Adrenal gland (tissue), 5 donors: ENCODE data around the gene FBL.

Experiments
- POLR2A ChIP-seq, 2 donors: fragments of 450-650 bp; IDR thresholded peaks; one replicate each; pipeline ENCODE4 v1.6.1; 2017; ENCODE audit warnings: antibody characterized with exemption in 2 of 2, mild to moderate bottlenecking in 2 of 2, moderate library complexity in 1 of 2
- TF ChIP-seq, protein P1 (sequence below), 6 experiments: fragments of 450-650 bp in 4 of 6; fragments of 200-600 bp in 2 of 6; sonication (generic) in 1 of 6; IDR thresholded peaks; 1 replicate in 5 of 6; 2 replicates in 1 of 6; pipeline versions ENCODE4 v1.5.1 to v1.8.0; 2016 to 2021; ENCODE audit warnings: antibody characterized with exemption in 6 of 6, mild to moderate bottlenecking in 2 of 6, moderate library complexity in 1 of 6
- donor health status: DM: no; HTN: no; CAD: no.

DNA sequence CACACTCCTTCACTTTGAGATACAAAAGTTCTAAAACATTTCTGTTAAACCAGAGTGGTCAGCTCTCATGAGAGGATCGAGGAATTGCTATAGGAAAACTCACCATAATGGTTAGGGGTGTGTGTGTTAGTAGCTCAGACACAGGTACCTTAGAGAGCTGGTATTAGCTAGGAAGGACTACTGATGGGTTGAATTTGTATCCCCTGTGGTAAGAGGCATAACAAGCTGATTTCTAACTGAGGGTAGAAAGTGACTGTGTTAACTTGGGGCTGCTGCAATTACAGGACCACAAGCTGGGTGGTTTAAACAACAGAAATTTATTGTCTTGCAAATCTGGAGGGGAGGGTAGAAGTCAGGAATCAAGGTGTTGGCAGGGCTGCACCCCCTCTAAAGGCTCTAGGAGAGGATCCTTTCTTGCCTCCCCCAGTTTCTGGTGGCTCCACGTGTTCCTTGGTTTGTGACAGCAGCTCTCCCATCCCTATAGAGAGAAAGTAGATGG, 50.1 kb downstream of the FBL start:
- TF ChIP-seq, protein P1, sequence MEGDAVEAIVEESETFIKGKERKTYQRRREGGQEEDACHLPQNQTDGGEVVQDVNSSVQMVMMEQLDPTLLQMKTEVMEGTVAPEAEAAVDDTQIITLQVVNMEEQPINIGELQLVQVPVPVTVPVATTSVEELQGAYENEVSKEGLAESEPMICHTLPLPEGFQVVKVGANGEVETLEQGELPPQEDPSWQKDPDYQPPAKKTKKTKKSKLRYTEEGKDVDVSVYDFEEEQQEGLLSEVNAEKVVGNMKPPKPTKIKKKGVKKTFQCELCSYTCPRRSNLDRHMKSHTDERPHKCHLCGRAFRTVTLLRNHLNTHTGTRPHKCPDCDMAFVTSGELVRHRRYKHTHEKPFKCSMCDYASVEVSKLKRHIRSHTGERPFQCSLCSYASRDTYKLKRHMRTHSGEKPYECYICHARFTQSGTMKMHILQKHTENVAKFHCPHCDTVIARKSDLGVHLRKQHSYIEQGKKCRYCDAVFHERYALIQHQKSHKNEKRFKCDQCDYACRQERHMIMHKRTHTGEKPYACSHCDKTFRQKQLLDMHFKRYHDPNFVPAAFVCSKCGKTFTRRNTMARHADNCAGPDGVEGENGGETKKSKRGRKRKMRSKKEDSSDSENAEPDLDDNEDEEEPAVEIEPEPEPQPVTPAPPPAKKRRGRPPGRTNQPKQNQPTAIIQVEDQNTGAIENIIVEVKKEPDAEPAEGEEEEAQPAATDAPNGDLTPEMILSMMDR (IDR thresholded peaks at IDR 0.05): no peak
- no peak for TF ChIP-seq POLR2A (IDR thresholded peaks at IDR 0.05)
